HUES64 (cell line): ENCODE data around the gene CCDC149.

ENCODE experiments used
- H3K27ac ChIP-seq: 2 replicates; pipeline ENCODE4 v1.7.0; 2013; ENCODE audit warnings: low read depth, low read length, inconsistent platforms
- H3K27me3 ChIP-seq: 2 replicates; pipeline ENCODE4 v1.6.1; 2013; ENCODE audit warnings: mild to moderate bottlenecking, low read length; ENCODE audit not compliant: insufficient read depth
- H3K36me3 ChIP-seq: 2 replicates; pipeline ENCODE4 v1.6.1; 2013; ENCODE audit warnings: mild to moderate bottlenecking, low read length; ENCODE audit not compliant: insufficient read depth
- H3K4me1 ChIP-seq: 2 replicates; pipeline ENCODE4 v1.6.1; 2013; ENCODE audit warnings: mild to moderate bottlenecking, low read length, moderate library complexity; ENCODE audit not compliant: insufficient read depth
- H3K4me3 ChIP-seq: 2 replicates; pipeline ENCODE4 v1.5.1; 2013; ENCODE audit warnings: mild to moderate bottlenecking, low read length, moderate library complexity
- H3K9ac ChIP-seq: 2 replicates; pipeline ENCODE4 v1.6.1; 2013; ENCODE audit warnings: mild to moderate bottlenecking, low read depth, low read length
- H3K9me3 ChIP-seq: 2 replicates; pipeline ENCODE4 v1.6.1; 2013; ENCODE audit warnings: low read depth, low read length; ENCODE audit not compliant: insufficient read depth
- WGBS: fragments of 150-250, 120-280 bp; methylation state at CpG from one replicate; pipeline ENCODE4 v1.1.7; 2013; ENCODE audit warnings: missing lambda C conversion rate; 5-methylcytosine and 5-hydroxymethylcytosine counted together

CCDC149 gene

GRCh38 chr4:24858026-24858425, 54.8 kb downstream of the CCDC149 start:
- Histone ChIP-seq H3K9me3 (peaks cover 6% of the 10 kb centered on the region; the same call in 1 of the 2 replicates), H3K9ac (no peak overlapping the region), H3K4me3 (no peak overlapping the region), H3K27me3 (no peaks in the 10 kb centered on the region), H3K4me1 (peaks cover 3% of the 10 kb centered on the region; the same call in 1 of the 2 replicates), H3K27ac (no peak overlapping the region), H3K36me3 (no peaks in the 10 kb centered on the region)
- 83% methylated on average over 3 of the region's 3 CpGs for WGBS

- WGBS: 76% methylated on average over 9 of the region's 9 CpGs
- no peaks in the 10 kb centered on the region for H3K9me3 ChIP-seq
- no peaks in the 10 kb centered on the region for H3K36me3 ChIP-seq
- no peak overlapping the region for H3K27ac ChIP-seq
- no peaks in the 10 kb centered on the region for H3K27me3 ChIP-seq
- H3K4me3 ChIP-seq: no peak overlapping the region
- no peak overlapping the region for H3K9ac ChIP-seq
- H3K4me1 ChIP-seq: peaks cover 3% of the 10 kb centered on the region; the same call in 1 of the 2 replicates
Measured at GRCh38 chr4:24856586-24856985, 56.3 kb downstream of the CCDC149 start.

GRCh38 chr4:24855741-24856140, 57.1 kb downstream of the CCDC149 start:
- WGBS: 97% methylated on average over 2 of the region's 2 CpGs
- H3K4me1 ChIP-seq: peaks cover 6% of the 10 kb centered on the region; the same call in 1 of the 2 replicates
- no peak overlapping the region for H3K4me3 ChIP-seq
- no peaks in the 10 kb centered on the region for H3K9me3 ChIP-seq
- H3K9ac ChIP-seq: no peak overlapping the region
- no peaks in the 10 kb centered on the region for H3K27me3 ChIP-seq
- no peak overlapping the region for H3K27ac ChIP-seq
- no peaks in the 10 kb centered on the region for H3K36me3 ChIP-seq

- H3K27ac ChIP-seq: no peak overlapping the region
- no peak overlapping the region for H3K4me3 ChIP-seq
- H3K4me1 ChIP-seq: peaks cover 5% of the 10 kb centered on the region; the same call in 1 of the 2 replicates
- H3K9me3 ChIP-seq: no peaks in the 10 kb centered on the region
- no peaks in the 10 kb centered on the region for H3K36me3 ChIP-seq
- no peaks in the 10 kb centered on the region for H3K27me3 ChIP-seq
- 96% methylated on average over 5 of the region's 5 CpGs for WGBS
- H3K9ac ChIP-seq: no peak overlapping the region
Measured at GRCh38 chr4:24853142-24853541, 59.7 kb downstream of the CCDC149 start.

GRCh38 chr4:24850674-24851073, 62.2 kb downstream of the CCDC149 start:
- H3K9me3 ChIP-seq: no peaks in the 10 kb centered on the region

GRCh38 chr4:24849756-24850155, 63.1 kb downstream of the CCDC149 start:
- no peaks in the 10 kb centered on the region for H3K36me3 ChIP-seq
- H3K27ac ChIP-seq: no peak overlapping the region
- H3K4me3 ChIP-seq: no peak overlapping the region
- H3K9ac ChIP-seq: no peak overlapping the region
- H3K27me3 ChIP-seq: no peaks in the 10 kb centered on the region
- peaks cover 8% of the 10 kb centered on the region; the same call in 1 of the 2 replicates for H3K4me1 ChIP-seq
- H3K9me3 ChIP-seq: no peaks in the 10 kb centered on the region
- WGBS: 96% methylated on average over 2 of the region's 2 CpGs

More at GRCh38 chr4:24850674-24851073, 62.2 kb downstream of the CCDC149 start:
- Histone ChIP-seq H3K36me3 (no peaks in the 10 kb centered on the region), H3K27ac (no peak overlapping the region), H3K9ac (no peak overlapping the region), H3K4me1 (peaks cover 8% of the 10 kb centered on the region; the same call in 1 of the 2 replicates), H3K27me3 (no peaks in the 10 kb centered on the region), H3K4me3 (no peak overlapping the region)
- WGBS: 90% methylated on average over 1 of the region's 1 CpG

GRCh38 chr4:24849351-24849750, 63.5 kb downstream of the CCDC149 start:
- no peaks in the 10 kb centered on the region for H3K36me3 ChIP-seq
- H3K4me3 ChIP-seq: no peak overlapping the region
- 91% methylated on average over 4 of the region's 4 CpGs for WGBS
- H3K4me1 ChIP-seq: peaks cover 8% of the 10 kb centered on the region; the same call in 1 of the 2 replicates
- H3K9ac ChIP-seq: no peak overlapping the region
- no peaks in the 10 kb centered on the region for H3K27me3 ChIP-seq
- no peak overlapping the region for H3K27ac ChIP-seq
- H3K9me3 ChIP-seq: no peaks in the 10 kb centered on the region

- WGBS: 85% methylated on average over 5 of the region's 5 CpGs
- Histone ChIP-seq H3K27me3 (no peaks in the 10 kb centered on the region), H3K36me3 (no peaks in the 10 kb centered on the region), H3K27ac (no peak overlapping the region), H3K4me1 (peaks cover 8% of the 10 kb centered on the region; the same call in 1 of the 2 replicates), H3K9ac (no peak overlapping the region), H3K9me3 (no peaks in the 10 kb centered on the region), H3K4me3 (no peak overlapping the region)
Measured at GRCh38 chr4:24846716-24847115, 66.1 kb downstream of the CCDC149 start.

GRCh38 chr4:24845902-24846301, 66.9 kb downstream of the CCDC149 start:
- 92% methylated on average over 5 of the region's 5 CpGs for WGBS
- Histone ChIP-seq H3K4me1 (peaks cover 7% of the 10 kb centered on the region; the same call in 1 of the 2 replicates), H3K4me3 (no peak overlapping the region), H3K9me3 (no peaks in the 10 kb centered on the region), H3K9ac (no peak overlapping the region), H3K27me3 (no peaks in the 10 kb centered on the region), H3K27ac (no peak overlapping the region), H3K36me3 (no peaks in the 10 kb centered on the region)

- 95% methylated on average over 8 of the region's 8 CpGs for WGBS
- H3K27me3 ChIP-seq: no peaks in the 10 kb centered on the region
Measured at GRCh38 chr4:24845132-24845531, 67.7 kb downstream of the CCDC149 start.

GRCh38 chr4:24843096-24843495, 69.7 kb downstream of the CCDC149 start:
- H3K27ac ChIP-seq: no peak overlapping the region
- 77% methylated on average over 3 of the region's 3 CpGs for WGBS

More at GRCh38 chr4:24845132-24845531, 67.7 kb downstream of the CCDC149 start:
- Histone ChIP-seq H3K9me3 (no peaks in the 10 kb centered on the region), H3K36me3 (no peaks in the 10 kb centered on the region), H3K4me1 (peaks cover 3% of the 10 kb centered on the region; the same call in 1 of the 2 replicates), H3K4me3 (no peak overlapping the region), H3K9ac (no peak overlapping the region), H3K27ac (no peak overlapping the region)

GRCh38 chr4:24842356-24842755, 70.5 kb downstream of the CCDC149 start:
- H3K4me3 ChIP-seq: no peak overlapping the region
- no peak overlapping the region for H3K9ac ChIP-seq
- no peaks in the 10 kb centered on the region for H3K27me3 ChIP-seq
- H3K9me3 ChIP-seq: no peaks in the 10 kb centered on the region
- no peaks in the 10 kb centered on the region for H3K36me3 ChIP-seq
- no peak overlapping the region for H3K27ac ChIP-seq
- H3K4me1 ChIP-seq: peaks cover 3% of the 10 kb centered on the region; the same call in 1 of the 2 replicates
- WGBS: 95% methylated on average over 9 of the region's 9 CpGs

More at GRCh38 chr4:24843096-24843495, 69.7 kb downstream of the CCDC149 start:
- Histone ChIP-seq H3K4me3 (no peak overlapping the region), H3K9me3 (no peaks in the 10 kb centered on the region), H3K4me1 (peaks cover 3% of the 10 kb centered on the region; the same call in 1 of the 2 replicates), H3K36me3 (no peaks in the 10 kb centered on the region), H3K27me3 (no peaks in the 10 kb centered on the region), H3K9ac (no peak overlapping the region)
